Trophoblast cell (in vitro differentiated cells and primary cell): ENCODE results near the gene CD48.

Experiments used
- DNase-seq, 2 donors: peaks; one replicate each; pipeline ENCODE4 v3.0.0-alpha.2; 2016
- H2AFZ ChIP-seq: 2 replicates; pipeline ENCODE4 v1.6.1; 2013; ENCODE audit warnings: low read length, moderate library complexity, mild to moderate bottlenecking; ENCODE audit not compliant: insufficient read depth, poor library complexity
- H2AK5ac ChIP-seq: 2 replicates; pipeline ENCODE4 v1.6.1; 2013; ENCODE audit warnings: mild to moderate bottlenecking, low read length
- H2BK120ac ChIP-seq: 2 replicates; pipeline ENCODE4 v1.6.1; 2013; ENCODE audit warnings: low read length, mild to moderate bottlenecking, moderate library complexity; ENCODE audit not compliant: insufficient read depth, poor library complexity
- H2BK12ac ChIP-seq: 2 replicates; pipeline ENCODE4 v1.6.1; 2013; ENCODE audit warnings: mild to moderate bottlenecking, low read length, moderate library complexity
- H2BK5ac ChIP-seq: 2 replicates; pipeline ENCODE4 v1.6.1; 2013; ENCODE audit warnings: low read length, low read depth, moderate library complexity, mild to moderate bottlenecking; ENCODE audit not compliant: poor library complexity
- H3K14ac ChIP-seq: 2 replicates; pipeline ENCODE4 v1.6.1; 2013; ENCODE audit warnings: mild to moderate bottlenecking, low read length
- H3K18ac ChIP-seq: 2 replicates; pipeline ENCODE4 v1.6.1; 2013; ENCODE audit warnings: mild to moderate bottlenecking, low read length
- H3K23ac ChIP-seq: 2 replicates; pipeline ENCODE4 v1.6.1; 2013; ENCODE audit warnings: low read length
- H3K27ac ChIP-seq: 2 replicates; pipeline ENCODE4 v1.5.1; 2013; ENCODE audit warnings: low read depth, mild to moderate bottlenecking, inconsistent platforms, low read length, moderate library complexity
- H3K27me3 ChIP-seq: 2 replicates; pipeline ENCODE4 v1.6.1; 2013; ENCODE audit warnings: inconsistent platforms, mild to moderate bottlenecking, low read length, moderate library complexity; ENCODE audit not compliant: insufficient read depth
- H3K36me3 ChIP-seq, 2 experiments: 1 replicate in 1 of 2; 2 replicates in 1 of 2; pipeline ENCODE4 v1.6.1; 2013; ENCODE audit warnings: low read length in 2 of 2, mild to moderate bottlenecking in 2 of 2, moderate library complexity in 1 of 2; ENCODE audit not compliant: insufficient read depth in 2 of 2, control insufficient read depth in 1 of 2
- H3K4ac ChIP-seq: 2 replicates; pipeline ENCODE4 v1.6.1; 2013; ENCODE audit warnings: low read depth, mild to moderate bottlenecking, low read length, moderate library complexity
- H3K4me1 ChIP-seq, 2 experiments: 1 replicate in 1 of 2; 2 replicates in 1 of 2; pipeline ENCODE4 v1.6.1; 2013; ENCODE audit warnings: low read length in 2 of 2, mild to moderate bottlenecking in 2 of 2, moderate library complexity in 1 of 2; ENCODE audit not compliant: insufficient read depth in 2 of 2, control insufficient read depth in 1 of 2
- H3K4me2 ChIP-seq: 2 replicates; pipeline ENCODE4 v1.6.1; 2013; ENCODE audit warnings: inconsistent platforms, mild to moderate bottlenecking, low read length, moderate library complexity
- H3K4me3 ChIP-seq: 2 replicates; pipeline ENCODE4 v1.5.1; 2013; ENCODE audit warnings: mild to moderate bottlenecking, low read depth, low read length, inconsistent platforms
- H3K79me1 ChIP-seq: one replicate; pipeline ENCODE4 v1.6.1; 2013; ENCODE audit warnings: low read length
- H3K79me2 ChIP-seq: 2 replicates; pipeline ENCODE4 v1.6.1; 2013; ENCODE audit warnings: low read length, mild to moderate bottlenecking; ENCODE audit not compliant: control insufficient read depth, insufficient read depth, poor library complexity
- H3K9ac ChIP-seq: 2 replicates; pipeline ENCODE4 v1.6.1; 2013; ENCODE audit warnings: mild to moderate bottlenecking, low read length
- H3K9me3 ChIP-seq: 2 replicates; pipeline ENCODE4 v1.6.1; 2013; ENCODE audit warnings: low read depth, mild to moderate bottlenecking, control low read depth, inconsistent platforms, low read length; ENCODE audit not compliant: insufficient read depth
- H4K12ac ChIP-seq: 2 replicates; pipeline ENCODE4 v1.6.1; 2013; ENCODE audit warnings: low read depth, mild to moderate bottlenecking, low read length, moderate library complexity
- H4K8ac ChIP-seq: 2 replicates; pipeline ENCODE4 v1.6.1; 2013; ENCODE audit warnings: low read depth, mild to moderate bottlenecking, low read length, moderate library complexity
- H4K91ac ChIP-seq: one replicate; pipeline ENCODE4 v1.6.1; 2013; ENCODE audit warnings: low read depth, mild to moderate bottlenecking, low read length, moderate library complexity
- WGBS: extraction: QIAGEN DNeasy Blood & Tissue Kit; methylation state at CpG from one replicate; pipeline ENCODE4 v1.1.7; 2013; ENCODE audit warnings: missing lambda C conversion rate; ENCODE audit not compliant: insufficient read length, insufficient coverage; ENCODE audit errors: extremely low coverage; 5-methylcytosine and 5-hydroxymethylcytosine counted together

CD48 gene

GRCh38 chr1:160662910-160663309 is 48.7 kb downstream of the CD48 start:
- Histone ChIP-seq H4K91ac (no peak overlapping the region), H3K14ac (no peak overlapping the region), H3K23ac (no peak overlapping the region), H3K79me1 (peaks cover 5% of the 10 kb centered on the region), H3K79me2 (no peaks in the 10 kb centered on the region), H2BK12ac (no peak overlapping the region), H3K4me1 (peaks cover 3 to 13% of the 10 kb centered on the region in 2 experiments), H3K9ac (no peak overlapping the region), H3K4ac (no peak overlapping the region), H3K27ac (no peak overlapping the region), H3K9me3 (no peaks in the 10 kb centered on the region), H2AFZ (no peak overlapping the region), H3K36me3 (no peaks in the 10 kb centered on the region), H3K4me2 (no peak overlapping the region), H4K12ac (no peak overlapping the region), H3K18ac (no peak overlapping the region), H3K4me3 (no peak overlapping the region), H2BK120ac (no peak overlapping the region), H2BK5ac (no peak overlapping the region), H3K27me3 (no peaks in the 10 kb centered on the region), H2AK5ac (no peak overlapping the region), H4K8ac (no peak overlapping the region)
- WGBS, result no CpG with 5 or more reads among the region's 4 CpGs
- no peak for DNase-seq

DNA sequence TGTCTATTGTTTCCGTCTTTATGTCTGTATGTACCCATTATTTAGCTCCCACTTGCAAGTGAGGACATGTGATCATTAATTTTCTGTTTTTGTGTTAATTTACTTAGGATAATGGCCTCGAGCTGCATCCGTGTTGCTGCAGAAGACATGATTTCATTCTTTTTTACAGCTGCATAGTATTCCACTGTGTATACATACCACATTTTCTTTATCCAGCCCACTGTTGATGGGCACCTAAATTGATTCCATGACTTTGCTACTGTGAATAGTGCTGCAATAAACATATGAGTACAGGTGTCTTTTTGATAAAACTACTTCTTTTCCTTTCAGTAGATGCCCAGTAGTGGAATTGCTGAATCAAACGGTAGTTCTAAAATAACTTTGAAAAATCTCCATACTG is 52.1 kb downstream of the CD48 start:
- H3K9me3 ChIP-seq, result no peaks in the 10 kb centered on the region
- no peak overlapping the region for H3K4me3 ChIP-seq
- no peaks in the 10 kb centered on the region for H3K27me3 ChIP-seq
- H3K23ac ChIP-seq, result no peak overlapping the region
- H3K4me1 ChIP-seq, result peaks cover 3 to 10% of the 10 kb centered on the region in 2 experiments
- no peak overlapping the region for H3K4me2 ChIP-seq
- no peak overlapping the region for H4K8ac ChIP-seq
- no peak overlapping the region for H2BK120ac ChIP-seq
- H4K12ac ChIP-seq, result no peak overlapping the region
- H3K9ac ChIP-seq, result no peak overlapping the region
- WGBS, result no CpG with 5 or more reads among the region's 4 CpGs
- no peak overlapping the region for H2AK5ac ChIP-seq
- H3K18ac ChIP-seq, result no peak overlapping the region
- H3K36me3 ChIP-seq, result no peaks in the 10 kb centered on the region
- peaks cover 6% of the 10 kb centered on the region for H3K79me1 ChIP-seq
- DNase-seq, result no peak
- H2AFZ ChIP-seq, result no peak overlapping the region
- H4K91ac ChIP-seq, result no peak overlapping the region
- no peak overlapping the region for H3K4ac ChIP-seq
- H3K14ac ChIP-seq, result no peak overlapping the region
- no peaks in the 10 kb centered on the region for H3K79me2 ChIP-seq
- H3K27ac ChIP-seq, result no peak overlapping the region
- H2BK5ac ChIP-seq, result no peak overlapping the region
- no peak overlapping the region for H2BK12ac ChIP-seq

DNA sequence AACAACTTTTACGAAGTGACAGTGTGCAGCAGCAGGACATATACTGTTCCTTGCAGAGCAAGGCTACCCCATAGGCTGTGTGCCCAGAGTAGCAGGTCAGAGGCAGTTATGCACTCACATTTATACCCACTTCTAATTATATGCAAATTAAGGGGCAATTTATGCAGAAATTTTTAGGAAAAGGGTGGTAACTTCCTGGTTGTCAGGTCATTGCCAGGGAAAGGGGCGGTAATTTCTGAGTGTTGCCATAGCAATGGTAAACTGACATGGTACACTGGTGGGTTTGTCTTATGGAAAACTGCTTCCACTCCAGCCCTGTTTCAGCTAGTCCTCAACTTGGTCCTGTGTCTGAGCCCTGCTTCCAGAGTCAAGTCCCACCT is 52.8 kb downstream of the CD48 start:
- Histone ChIP-seq H3K36me3 (no peaks in the 10 kb centered on the region), H3K14ac (peak overlapping the region; percentile 44), H2BK120ac (peak overlapping the region; percentile 79), H3K4me1 (peaks cover 7 to 17% of the 10 kb centered on the region in 2 experiments), H2BK12ac (no peak overlapping the region), H2AK5ac (no peak overlapping the region), H3K4me3 (no peak overlapping the region), H3K9ac (no peak overlapping the region), H3K4ac (no peak overlapping the region), H3K4me2 (no peak overlapping the region), H2BK5ac (no peak overlapping the region), H4K91ac (peak overlapping the region; percentile 43), H4K12ac (no peak overlapping the region), H2AFZ (no peak overlapping the region), H3K27ac (peak overlapping the region; percentile 75), H3K18ac (no peak overlapping the region), H3K79me2 (no peaks in the 10 kb centered on the region), H3K79me1 (peaks cover 9% of the 10 kb centered on the region), H4K8ac (no peak overlapping the region), H3K27me3 (no peaks in the 10 kb centered on the region), H3K23ac (no peak overlapping the region), H3K9me3 (no peaks in the 10 kb centered on the region)
- no peak for DNase-seq
- no CpG with 5 or more reads among the region's 2 CpGs for WGBS

- no peak overlapping the region for H3K4me3 ChIP-seq
- H3K4me1 ChIP-seq, result peaks cover 11 to 20% of the 10 kb centered on the region in 2 experiments
- H3K23ac ChIP-seq, result no peak overlapping the region
- no peak overlapping the region for H3K18ac ChIP-seq
- no peak overlapping the region for H2BK5ac ChIP-seq
- H3K79me1 ChIP-seq, result peaks cover 13% of the 10 kb centered on the region
- no peaks in the 10 kb centered on the region for H3K27me3 ChIP-seq
- H2AFZ ChIP-seq, result no peak overlapping the region
- H3K14ac ChIP-seq, result no peak overlapping the region
- H3K4ac ChIP-seq, result no peak overlapping the region
- H2BK12ac ChIP-seq, result no peak overlapping the region
- H3K9me3 ChIP-seq, result no peaks in the 10 kb centered on the region
- H3K79me2 ChIP-seq, result no peaks in the 10 kb centered on the region
- H4K8ac ChIP-seq, result no peak overlapping the region
- H2AK5ac ChIP-seq, result no peak overlapping the region
- H2BK120ac ChIP-seq, result peak overlapping the region; percentile 79
- no peak overlapping the region for H3K9ac ChIP-seq
- H4K91ac ChIP-seq, result peak overlapping the region; percentile 43
- no peak overlapping the region for H4K12ac ChIP-seq
- peak overlapping the region; percentile 75 for H3K27ac ChIP-seq
- H3K36me3 ChIP-seq, result no peaks in the 10 kb centered on the region
- DNase-seq, result no peak
- no peak overlapping the region for H3K4me2 ChIP-seq
- WGBS, result no CpG with 5 or more reads among the region's 8 CpGs
Observed at GRCh38 chr1:160658162-160658813, 53.3 kb downstream of the CD48 start.
